ENCODE data around the gene MSH5.

DNA sequence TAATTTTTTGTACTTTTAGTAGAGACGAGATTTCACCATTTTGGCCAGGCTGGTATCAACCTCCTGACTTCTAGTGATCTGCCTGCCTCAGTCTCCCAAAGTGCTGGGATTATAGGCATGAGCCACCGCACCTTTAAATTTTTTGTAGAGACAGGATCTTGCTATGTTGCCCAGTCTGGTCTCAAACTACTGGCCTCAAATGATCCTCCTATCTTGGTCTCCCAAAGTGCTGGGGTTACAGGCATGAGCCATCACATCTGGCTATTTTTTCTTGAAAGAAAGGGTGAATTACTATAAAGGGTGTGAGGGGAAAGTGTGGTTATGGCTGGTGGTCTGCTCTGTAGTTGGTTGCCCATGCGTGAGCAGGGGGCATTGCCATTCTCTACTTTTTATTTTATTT lies 31.6 kb upstream of the MSH5 start:
- TF ChIP-seq CTCF (conservative IDR thresholded peaks at IDR 0.05 in 1 of 2, IDR thresholded peaks at IDR 0.05 in 1 of 2; ENCODE audit: low read depth in 1 of 2, low read length in 2 of 2) (no peak), EZH2 (IDR thresholded peaks at IDR 0.05; ENCODE audit: low read length, missing control alignments) (no peak)

All from fibroblast of lung (primary cell).